ENCODE data around the gene ITSN1. TPM values are rescaled to one million over a fixed set of nuclear protein-coding genes. Genes with fewer than 3 reads are reported as not detected.

ITSN1 gene
- total RNA-seq, 1 experiment from 2014 or later: 50.3 TPM

- Histone ChIP-seq H3K27me3 (ENCODE audit: control insufficient read depth, insufficient read depth, low read length) (no peaks in the 10 kb centered on the region), H3K36me3 (ENCODE audit: control insufficient read depth, insufficient read depth, low read length) (no peaks in the 10 kb centered on the region), H3K27ac (ENCODE audit: low read length) (peak overlapping the region; percentile 44), H3K9me3 (ENCODE audit: control insufficient read depth, insufficient read depth, low read depth, low read length) (no peaks in the 10 kb centered on the region), H3K4me3 (ENCODE audit: low read depth in 2 of 2, low read length in 2 of 2) (no peak overlapping the region), H3K4me1 (ENCODE audit: control insufficient read depth, insufficient read depth, low read length) (peaks cover 46% of the 10 kb centered on the region)
- CTCF ChIA-PET: no interaction called here
- TF ChIP-seq TCF7L2 (IDR thresholded peaks at IDR 0.05; ENCODE audit: low read depth, low read length) (no peak), POLR2AphosphoS5 (IDR thresholded peaks at IDR 0.05; ENCODE audit: low read depth, low read length) (no peak), REST (IDR thresholded peaks at IDR 0.05; ENCODE audit: insufficient read depth in 1 of 2, low read depth in 2 of 2, low read length in 1 of 2) (no peak), SIN3A (IDR thresholded peaks at IDR 0.05; ENCODE audit: borderline replicate concordance, insufficient read depth, low read depth, low read length) (no peak)
- POLR2A ChIA-PET: no interaction called here
- ATAC-seq (peak; percentile 84), DNase-seq (ENCODE audit: low read depth, low spot score) (peak; percentile 30)
- in situ Hi-C loops (cut with HindIII; ENCODE audit: low pct_unique_long_range_greater_than_20kb, low sequenced_read_pairs) (no loop called here), intact Hi-C loops (cut with micrococcal nuclease; ENCODE audit: unreplicated experiment) (no loop called here)
- no TSS peak for BruUV-seq (replicated peaks)
Observed at GRCh38 chr21:33682992-33683627, 40.8 kb downstream of the ITSN1 start.

- peak overlapping the region; percentile 44 for H3K27ac ChIP-seq (ENCODE audit: low read length)
- ChIA-PET CTCF (no interaction called here), POLR2A (no interaction called here)
- TF ChIP-seq CTCF (IDR thresholded peaks at IDR 0.05) (no peak), SIN3A (IDR thresholded peaks at IDR 0.05; ENCODE audit: borderline replicate concordance, insufficient read depth, low read depth, low read length) (no peak), REST (IDR thresholded peaks at IDR 0.05; ENCODE audit: insufficient read depth in 1 of 2, low read depth in 2 of 2, low read length in 1 of 2) (no peak), POLR2AphosphoS5 (IDR thresholded peaks at IDR 0.05; ENCODE audit: low read depth, low read length) (no peak), TCF7L2 (IDR thresholded peaks at IDR 0.05; ENCODE audit: low read depth, low read length) (no peak)
- intact Hi-C loops (cut with micrococcal nuclease; ENCODE audit: unreplicated experiment) (no loop called here), in situ Hi-C loops (cut with HindIII; ENCODE audit: low pct_unique_long_range_greater_than_20kb, low sequenced_read_pairs) (no loop called here)
- no peak overlapping the region for H3K4me3 ChIP-seq (ENCODE audit: low read depth in 2 of 2, low read length in 2 of 2)
- H3K27me3 ChIP-seq (ENCODE audit: control insufficient read depth, insufficient read depth, low read length): no peaks in the 10 kb centered on the region
- DNase-seq (ENCODE audit: low read depth, low spot score) (no peak), ATAC-seq (no peak)
- no TSS peak for BruUV-seq (replicated peaks)
- H3K4me1 ChIP-seq (ENCODE audit: control insufficient read depth, insufficient read depth, low read length): peaks cover 41% of the 10 kb centered on the region
- no peaks in the 10 kb centered on the region for H3K9me3 ChIP-seq (ENCODE audit: control insufficient read depth, insufficient read depth, low read depth, low read length)
- no peaks in the 10 kb centered on the region for H3K36me3 ChIP-seq (ENCODE audit: control insufficient read depth, insufficient read depth, low read length)
Observed at GRCh38 chr21:33684068-33684467, 41.8 kb downstream of the ITSN1 start.
